Astrocyte (in vitro differentiated cells and primary cell): ENCODE measurements around the gene APMAP. TPM values are rescaled to one million over a fixed set of nuclear protein-coding genes. Genes with fewer than 3 reads are reported as not detected.

ENCODE experiments used
- DNase-seq: peaks from one replicate; pipeline ENCODE4 v3.0.0-alpha.2; 2010; ENCODE audit warnings: low read depth
- FAIRE-seq: peaks from 2 replicates; lab custom pipeline; 2011; peaks lifted over from hg19 to GRCh38; lab: Jason Lieb, UNC
- H2AFZ ChIP-seq: 2 replicates; pipeline ENCODE4 v1.6.0; 2012; ENCODE audit warnings: low read depth, low read length, inconsistent platforms
- H3K27ac ChIP-seq: 2 replicates; pipeline ENCODE4 v1.5.1; 2011; ENCODE audit warnings: low read depth, low read length, inconsistent platforms
- H3K27me3 ChIP-seq: 2 replicates; pipeline ENCODE4 v1.6.0; 2011; ENCODE audit warnings: low read length, inconsistent platforms; ENCODE audit not compliant: insufficient read depth
- H3K36me3 ChIP-seq: 2 replicates; pipeline ENCODE4 v1.5.1; 2011; ENCODE audit warnings: low read length, inconsistent platforms; ENCODE audit not compliant: insufficient read depth
- H3K4me1 ChIP-seq: 2 replicates; pipeline ENCODE4 v1.5.1; 2011; ENCODE audit warnings: low read length, inconsistent platforms; ENCODE audit not compliant: insufficient read depth
- H3K4me2 ChIP-seq: 2 replicates; pipeline ENCODE4 v1.6.0; 2012; ENCODE audit warnings: low read length, inconsistent platforms
- H3K4me3 ChIP-seq: 2 replicates; pipeline ENCODE4 v1.5.1; 2011; ENCODE audit warnings: low read depth, mild to moderate bottlenecking, low read length, inconsistent platforms; ENCODE audit not compliant: insufficient read depth
- H3K79me2 ChIP-seq: 2 replicates; pipeline ENCODE4 v1.6.0; 2012; ENCODE audit warnings: mild to moderate bottlenecking, low read length, inconsistent platforms; ENCODE audit not compliant: insufficient read depth
- H3K9ac ChIP-seq: 2 replicates; pipeline ENCODE4 v1.6.0; 2012; ENCODE audit warnings: mild to moderate bottlenecking, low read length, inconsistent platforms
- H3K9me3 ChIP-seq: 2 replicates; pipeline ENCODE4 v1.5.1; 2012; ENCODE audit warnings: low read depth, mild to moderate bottlenecking, low read length, inconsistent platforms; ENCODE audit not compliant: insufficient read depth
- H4K20me1 ChIP-seq: 2 replicates; pipeline ENCODE4 v1.6.0; 2012; ENCODE audit warnings: low read length, inconsistent platforms; ENCODE audit not compliant: insufficient read depth
- H3K27ac Mint-ChIP-seq: one replicate; pipeline ENCODE4 v1.8.0; 2021; ENCODE audit warnings: mild to moderate bottlenecking, mixed read lengths; ENCODE audit not compliant: unreplicated experiment
- H3K27me3 Mint-ChIP-seq: one replicate; pipeline ENCODE4 v1.8.0; 2021; ENCODE audit warnings: low read depth, mixed read lengths; ENCODE audit not compliant: unreplicated experiment
- H3K36me3 Mint-ChIP-seq: one replicate; pipeline ENCODE4 v1.8.0; 2021; ENCODE audit warnings: low read depth, mixed read lengths; ENCODE audit not compliant: unreplicated experiment
- H3K4me1 Mint-ChIP-seq: one replicate; pipeline ENCODE4 v1.8.0; 2021; ENCODE audit warnings: low read depth, mixed read lengths; ENCODE audit not compliant: unreplicated experiment
- H3K4me3 Mint-ChIP-seq: one replicate; pipeline ENCODE4 v1.8.0; 2021; ENCODE audit warnings: mild to moderate bottlenecking, moderate library complexity, mixed read lengths; ENCODE audit not compliant: unreplicated experiment
- H3K9me3 Mint-ChIP-seq: one replicate; pipeline ENCODE4 v1.8.0; 2021; ENCODE audit warnings: mild to moderate bottlenecking, mixed read lengths; ENCODE audit not compliant: unreplicated experiment
- CTCF ChIP-seq: IDR thresholded peaks from 2 replicates; pipeline ENCODE4 v1.5.1; 2011; ENCODE audit warnings: low read depth, mild to moderate bottlenecking, inconsistent platforms, low read length, moderate library complexity; ENCODE audit not compliant: insufficient read depth
- EZH2 ChIP-seq: IDR thresholded peaks from 2 replicates; pipeline ENCODE4 v1.6.1; 2012; ENCODE audit warnings: mild to moderate bottlenecking, low read length, inconsistent platforms; ENCODE audit not compliant: insufficient read depth
- total RNA-seq: library from RNA; stranded (reverse); gene quantifications from 2 replicates; pipeline ENCODE4 v1.2.1, GENCODE V29; 2021

Gene APMAP
- total RNA-seq, 1 donor from 2014 or later, result 110 TPM

GRCh38 chr20:24977336-24977735, 15.2 kb downstream of the APMAP start:
- no peak overlapping the region for H3K27ac ChIP-seq
- no peak for TF ChIP-seq CTCF
- TF ChIP-seq EZH2, result no peak

GRCh38 chr20:24972341-24972740, 20.2 kb downstream of the APMAP start:
- Mint-ChIP-seq H3K36me3 (peaks cover 21% of the 10 kb centered on the region), H3K27me3 (no peaks in the 10 kb centered on the region), H3K4me3 (no peak overlapping the region), H3K9me3 (peaks cover 4% of the 10 kb centered on the region), H3K4me1 (no peaks in the 10 kb centered on the region), H3K27ac (no peak overlapping the region)
- H3K9me3 ChIP-seq, result no peaks in the 10 kb centered on the region
- peaks cover 12% of the 10 kb centered on the region for H3K36me3 ChIP-seq
- H4K20me1 ChIP-seq, result peaks cover 12% of the 10 kb centered on the region
- H3K9ac ChIP-seq, result no peak overlapping the region
- no peak overlapping the region for H3K27ac ChIP-seq
- FAIRE-seq (no peak), DNase-seq (no peak)
- H3K4me1 ChIP-seq, result no peaks in the 10 kb centered on the region
- no peaks in the 10 kb centered on the region for H3K79me2 ChIP-seq
- TF ChIP-seq CTCF, result no peak
- no peak for TF ChIP-seq EZH2
- H3K4me3 ChIP-seq, result no peak overlapping the region
- no peak overlapping the region for H2AFZ ChIP-seq
- H3K4me2 ChIP-seq, result no peak overlapping the region
- no peaks in the 10 kb centered on the region for H3K27me3 ChIP-seq

More at GRCh38 chr20:24977336-24977735, 15.2 kb downstream of the APMAP start:
- Mint-ChIP-seq H3K36me3 (peaks cover 36% of the 10 kb centered on the region), H3K9me3 (peaks cover 23% of the 10 kb centered on the region), H3K4me1 (no peaks in the 10 kb centered on the region), H3K4me3 (no peak overlapping the region), H3K27ac (no peak overlapping the region), H3K27me3 (no peaks in the 10 kb centered on the region)
- no peak overlapping the region for H3K4me3 ChIP-seq
- H3K9ac ChIP-seq, result no peak overlapping the region
- no peak overlapping the region for H2AFZ ChIP-seq
- no peaks in the 10 kb centered on the region for H3K4me1 ChIP-seq
- H3K4me2 ChIP-seq, result no peak overlapping the region
- H4K20me1 ChIP-seq, result peaks cover 10% of the 10 kb centered on the region
- DNase-seq (no peak), FAIRE-seq (no peak)
- H3K79me2 ChIP-seq, result peaks cover 12% of the 10 kb centered on the region
- H3K27me3 ChIP-seq, result no peaks in the 10 kb centered on the region
- peaks cover 6% of the 10 kb centered on the region for H3K9me3 ChIP-seq
- H3K36me3 ChIP-seq, result peaks cover 5% of the 10 kb centered on the region

- Mint-ChIP-seq H3K27me3 (no peaks in the 10 kb centered on the region), H3K4me3 (no peak overlapping the region), H3K9me3 (peaks cover 4% of the 10 kb centered on the region), H3K27ac (no peak overlapping the region), H3K36me3 (peaks cover 20% of the 10 kb centered on the region), H3K4me1 (no peaks in the 10 kb centered on the region)
- no peaks in the 10 kb centered on the region for H3K9me3 ChIP-seq
- H3K4me1 ChIP-seq, result no peaks in the 10 kb centered on the region
- no peak overlapping the region for H3K9ac ChIP-seq
- TF ChIP-seq EZH2, result no peak
- TF ChIP-seq CTCF, result no peak
- no peaks in the 10 kb centered on the region for H3K27me3 ChIP-seq
- H3K27ac ChIP-seq, result no peak overlapping the region
- no peaks in the 10 kb centered on the region for H3K79me2 ChIP-seq
- no peak overlapping the region for H2AFZ ChIP-seq
- peaks cover 12% of the 10 kb centered on the region for H4K20me1 ChIP-seq
- FAIRE-seq (no peak), DNase-seq (no peak)
- H3K4me3 ChIP-seq, result no peak overlapping the region
- H3K36me3 ChIP-seq, result peaks cover 14% of the 10 kb centered on the region
- H3K4me2 ChIP-seq, result no peak overlapping the region
These were observed 21.0 kb downstream of the APMAP start for GRCh38 chr20:24971376-24972101.
